Right atrium auricular region (tissue), 2 donors: ENCODE data around the gene CSNK2B. TPM values are rescaled to one million over a fixed set of nuclear protein-coding genes. Genes with fewer than 3 reads are reported as not detected.
A peak's percentile ranks its signal among the peaks of the same experiment; 100 is the strongest.

ENCODE experiments used
- DNase-seq: peaks from one replicate; pipeline ENCODE4 v3.0.0-alpha.2; 2019; ENCODE audit warnings: low spot score
- H3K27ac ChIP-seq, 2 donors: fragments of 200-600 bp; sonication (generic); 1 replicate in 1 of 2; 2 replicates in 1 of 2; pipeline ENCODE4 v1.5.1; 2016 to 2019
- H3K27me3 ChIP-seq, 2 donors: fragments of 200-600 bp; sonication (generic); one replicate each; pipeline versions ENCODE4 v1.5.1 to v1.6.0; 2017 to 2019
- H3K36me3 ChIP-seq: fragments of 200-600 bp; sonication (generic); one replicate; pipeline ENCODE4 v1.5.1; 2016
- H3K4me1 ChIP-seq, 2 donors: fragments of 200-600 bp; sonication (generic); one replicate each; pipeline versions ENCODE4 v1.5.1 to v1.6.0; 2017 to 2019
- H3K4me3 ChIP-seq, 2 donors: fragments of 200-600 bp; sonication (generic); 1 replicate in 1 of 2; 2 replicates in 1 of 2; pipeline ENCODE4 v1.5.1; 2017 to 2019; ENCODE audit warnings: mild to moderate bottlenecking in 1 of 2, moderate library complexity in 1 of 2
- H3K9me3 ChIP-seq, 2 donors: fragments of 200-600 bp; sonication (generic); one replicate each; pipeline ENCODE4 v1.5.1; 2019
- CTCF ChIP-seq, 2 donors: fragments of 200-600 bp; sonication (generic); IDR thresholded peaks; one replicate each; pipeline ENCODE4 v1.5.1; 2019; ENCODE audit warnings: antibody characterized with exemption in 2 of 2
- total RNA-seq, 2 donors: library from RNA; depleted of rRNA; stranded (reverse); fragments of >200 nt; gene quantifications; one replicate each; pipeline ENCODE4 v1.1.0, GENCODE V29; 2016

The CSNK2B gene
- total RNA-seq, 2 donors from 2014 or later = 242 to 243 TPM

- peaks cover 62% of the 10 kb centered on the region for H3K36me3 ChIP-seq
- TF ChIP-seq CTCF (IDR thresholded peaks at IDR 0.05) = no peak
Measured at GRCh38 chr6:31687321-31687720, 21.4 kb downstream of the CSNK2B start.

GRCh38 chr6:31687860-31688693 is 22.2 kb downstream of the CSNK2B start:
- no peaks in the 10 kb centered on the region for H3K4me1 ChIP-seq
- H3K4me3 ChIP-seq = no peak overlapping the region
- no peak overlapping the region for H3K27ac ChIP-seq
- H3K9me3 ChIP-seq = no peaks in the 10 kb centered on the region
- TF ChIP-seq CTCF (IDR thresholded peaks at IDR 0.05) = no peak
- peaks cover 69% of the 10 kb centered on the region for H3K36me3 ChIP-seq
- H3K27me3 ChIP-seq = no peaks in the 10 kb centered on the region
- DNase-seq = no peak

More at GRCh38 chr6:31687321-31687720, 21.4 kb downstream of the CSNK2B start:
- no peak overlapping the region for H3K27ac ChIP-seq
- no peaks in the 10 kb centered on the region for H3K9me3 ChIP-seq
- H3K4me3 ChIP-seq = no peak overlapping the region
- DNase-seq = no peak
- no peaks in the 10 kb centered on the region for H3K27me3 ChIP-seq
- no peaks in the 10 kb centered on the region for H3K4me1 ChIP-seq

GRCh38 chr6:31689249-31690110 is 23.6 kb downstream of the CSNK2B start:
- Histone ChIP-seq H3K36me3 (peaks cover 76% of the 10 kb centered on the region), H3K4me1 (no peaks in the 10 kb centered on the region), H3K27ac (no peak overlapping the region), H3K4me3 (no peak overlapping the region), H3K27me3 (no peaks in the 10 kb centered on the region), H3K9me3 (no peaks in the 10 kb centered on the region)
- DNase-seq = no peak
- peak in 1 of 2 donors; percentile 24 for TF ChIP-seq CTCF (IDR thresholded peaks at IDR 0.05)

- no peaks in the 10 kb centered on the region for H3K4me1 ChIP-seq
- DNase-seq = no peak
- no peak for TF ChIP-seq CTCF (IDR thresholded peaks at IDR 0.05)
- no peak overlapping the region for H3K4me3 ChIP-seq
- no peaks in the 10 kb centered on the region for H3K27me3 ChIP-seq
- no peak overlapping the region for H3K27ac ChIP-seq
- H3K9me3 ChIP-seq = no peaks in the 10 kb centered on the region
- peaks cover 86% of the 10 kb centered on the region for H3K36me3 ChIP-seq
Measured at GRCh38 chr6:31690231-31691077, 24.6 kb downstream of the CSNK2B start.

GRCh38 chr6:31691078-31691463 is 25.2 kb downstream of the CSNK2B start:
- TF ChIP-seq CTCF (IDR thresholded peaks at IDR 0.05) = no peak
- no peaks in the 10 kb centered on the region for H3K27me3 ChIP-seq
- peaks cover 91% of the 10 kb centered on the region for H3K36me3 ChIP-seq
- no peaks in the 10 kb centered on the region for H3K4me1 ChIP-seq
- no peak overlapping the region for H3K27ac ChIP-seq
- DNase-seq = no peak
- H3K4me3 ChIP-seq = no peak overlapping the region
- H3K9me3 ChIP-seq = no peaks in the 10 kb centered on the region
